Measurements from ENCODE around the gene CCDC201.

DNA sequence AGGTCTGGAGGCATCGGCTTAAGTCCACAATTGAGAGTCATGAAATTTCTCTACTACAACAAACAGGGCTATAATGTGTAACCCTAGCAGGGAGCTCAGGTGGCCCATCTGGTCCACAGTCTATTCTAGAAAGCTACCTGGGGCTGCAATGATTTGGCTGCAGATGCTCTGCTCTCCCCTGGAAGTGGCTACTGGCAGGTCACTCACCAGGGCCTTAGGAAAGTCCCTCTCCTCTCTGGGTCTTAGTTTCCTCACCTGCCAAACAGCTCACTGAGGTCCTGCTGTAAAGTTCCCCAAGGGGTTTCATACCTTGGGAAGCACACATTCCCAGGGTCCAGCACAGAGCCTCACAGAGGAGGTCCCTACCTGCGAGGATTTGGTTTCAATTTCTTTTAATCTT lies 45.7 kb upstream of the CCDC201 start:
- TF ChIP-seq, protein P1, sequence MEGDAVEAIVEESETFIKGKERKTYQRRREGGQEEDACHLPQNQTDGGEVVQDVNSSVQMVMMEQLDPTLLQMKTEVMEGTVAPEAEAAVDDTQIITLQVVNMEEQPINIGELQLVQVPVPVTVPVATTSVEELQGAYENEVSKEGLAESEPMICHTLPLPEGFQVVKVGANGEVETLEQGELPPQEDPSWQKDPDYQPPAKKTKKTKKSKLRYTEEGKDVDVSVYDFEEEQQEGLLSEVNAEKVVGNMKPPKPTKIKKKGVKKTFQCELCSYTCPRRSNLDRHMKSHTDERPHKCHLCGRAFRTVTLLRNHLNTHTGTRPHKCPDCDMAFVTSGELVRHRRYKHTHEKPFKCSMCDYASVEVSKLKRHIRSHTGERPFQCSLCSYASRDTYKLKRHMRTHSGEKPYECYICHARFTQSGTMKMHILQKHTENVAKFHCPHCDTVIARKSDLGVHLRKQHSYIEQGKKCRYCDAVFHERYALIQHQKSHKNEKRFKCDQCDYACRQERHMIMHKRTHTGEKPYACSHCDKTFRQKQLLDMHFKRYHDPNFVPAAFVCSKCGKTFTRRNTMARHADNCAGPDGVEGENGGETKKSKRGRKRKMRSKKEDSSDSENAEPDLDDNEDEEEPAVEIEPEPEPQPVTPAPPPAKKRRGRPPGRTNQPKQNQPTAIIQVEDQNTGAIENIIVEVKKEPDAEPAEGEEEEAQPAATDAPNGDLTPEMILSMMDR (IDR thresholded peaks at IDR 0.05; ENCODE audit: insufficient read depth, low read length) = no peak
- TF ChIP-seq POLR2AphosphoS5 (IDR thresholded peaks at IDR 0.05; ENCODE audit: low read depth) (no peak), SPI1 (IDR thresholded peaks at IDR 0.05; ENCODE audit: borderline replicate concordance, low read depth) (no peak)
- TF ChIP-seq, protein P2, sequence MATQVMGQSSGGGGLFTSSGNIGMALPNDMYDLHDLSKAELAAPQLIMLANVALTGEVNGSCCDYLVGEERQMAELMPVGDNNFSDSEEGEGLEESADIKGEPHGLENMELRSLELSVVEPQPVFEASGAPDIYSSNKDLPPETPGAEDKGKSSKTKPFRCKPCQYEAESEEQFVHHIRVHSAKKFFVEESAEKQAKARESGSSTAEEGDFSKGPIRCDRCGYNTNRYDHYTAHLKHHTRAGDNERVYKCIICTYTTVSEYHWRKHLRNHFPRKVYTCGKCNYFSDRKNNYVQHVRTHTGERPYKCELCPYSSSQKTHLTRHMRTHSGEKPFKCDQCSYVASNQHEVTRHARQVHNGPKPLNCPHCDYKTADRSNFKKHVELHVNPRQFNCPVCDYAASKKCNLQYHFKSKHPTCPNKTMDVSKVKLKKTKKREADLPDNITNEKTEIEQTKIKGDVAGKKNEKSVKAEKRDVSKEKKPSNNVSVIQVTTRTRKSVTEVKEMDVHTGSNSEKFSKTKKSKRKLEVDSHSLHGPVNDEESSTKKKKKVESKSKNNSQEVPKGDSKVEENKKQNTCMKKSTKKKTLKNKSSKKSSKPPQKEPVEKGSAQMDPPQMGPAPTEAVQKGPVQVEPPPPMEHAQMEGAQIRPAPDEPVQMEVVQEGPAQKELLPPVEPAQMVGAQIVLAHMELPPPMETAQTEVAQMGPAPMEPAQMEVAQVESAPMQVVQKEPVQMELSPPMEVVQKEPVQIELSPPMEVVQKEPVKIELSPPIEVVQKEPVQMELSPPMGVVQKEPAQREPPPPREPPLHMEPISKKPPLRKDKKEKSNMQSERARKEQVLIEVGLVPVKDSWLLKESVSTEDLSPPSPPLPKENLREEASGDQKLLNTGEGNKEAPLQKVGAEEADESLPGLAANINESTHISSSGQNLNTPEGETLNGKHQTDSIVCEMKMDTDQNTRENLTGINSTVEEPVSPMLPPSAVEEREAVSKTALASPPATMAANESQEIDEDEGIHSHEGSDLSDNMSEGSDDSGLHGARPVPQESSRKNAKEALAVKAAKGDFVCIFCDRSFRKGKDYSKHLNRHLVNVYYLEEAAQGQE (IDR thresholded peaks at IDR 0.05; ENCODE audit: insufficient replicate concordance, low read depth) = no peak
